HEK293 (cell line): Measurements from ENCODE around the gene SCGB3A1.

Experiments used
- CTCF ChIA-PET: fragments of 350-600 bp; formaldehyde crosslinking; extraction: SDS; loops from one replicate; lab custom pipeline; 2021; ENCODE audit warnings: antibody characterized with exemption; lab: Yijun Ruan, JAX
- POLR2A ChIA-PET: fragments of 300-600 bp; formaldehyde crosslinking; extraction: SDS; loops from one replicate; lab custom pipeline; 2020; ENCODE audit warnings: antibody characterized with exemption, inconsistent platforms; lab: Yijun Ruan, JAX
- H3K27ac ChIP-seq: fragments of 200-500 bp; sonication (Bioruptor generic); 2 replicates; pipeline ENCODE4 v1.5.1; 2014; ENCODE audit warnings: low read depth, low read length, control low read depth, inconsistent platforms; ENCODE audit errors: extremely low read depth
- H3K36me3 ChIP-seq, 2 experiments: fragments of 200-500 bp in 1 of 2; sonication (Bioruptor generic) in 1 of 2; 1 replicate in 1 of 2; 2 replicates in 1 of 2; pipeline ENCODE4 v1.5.1; 2014 to 2017; ENCODE audit warnings: inconsistent platforms in 2 of 2, low read length in 2 of 2; ENCODE audit not compliant: control insufficient read depth in 2 of 2, insufficient read depth in 1 of 2
- H3K4me1 ChIP-seq: fragments of 200-500 bp; sonication (Bioruptor generic); 2 replicates; pipeline ENCODE4 v1.5.1; 2014; ENCODE audit warnings: mild to moderate bottlenecking, low read length, inconsistent platforms; ENCODE audit not compliant: control insufficient read depth, insufficient read depth
- H3K4me3 ChIP-seq: 2 replicates; pipeline ENCODE4 v1.5.1; 2011; ENCODE audit warnings: low read depth, mild to moderate bottlenecking, control low read depth, low read length, moderate library complexity
- H3K9me3 ChIP-seq: fragments of 200-500 bp; sonication (Bioruptor generic); 2 replicates; pipeline ENCODE4 v1.5.1; 2014; ENCODE audit warnings: low read depth, low read length, inconsistent platforms; ENCODE audit not compliant: control insufficient read depth, insufficient read depth
- PRDM1 ChIP-seq: fragments of 450-650 bp; formaldehyde crosslinking; IDR thresholded peaks from 2 replicates; pipeline ENCODE4; 2016; ENCODE audit warnings: missing biosample characterization, missing genetic modification characterization
- ZNF16 ChIP-seq: fragments of 450-650 bp; formaldehyde crosslinking; IDR thresholded peaks from 2 replicates; pipeline ENCODE4 v1.5.1; 2016; ENCODE audit warnings: low read depth, missing biosample characterization, missing genetic modification characterization
- ZNF48 ChIP-seq: fragments of 450-650 bp; formaldehyde crosslinking; IDR thresholded peaks from 2 replicates; pipeline ENCODE4 v1.5.1; 2016; ENCODE audit warnings: missing biosample characterization, missing genetic modification characterization
- ZNF626 ChIP-seq: fragments of 450-650 bp; sonication (Bioruptor Pico); formaldehyde crosslinking; IDR thresholded peaks from 2 replicates; pipeline ENCODE4 v1.5.1; 2018; ENCODE audit warnings: missing biosample characterization, missing genetic modification characterization, inconsistent platforms
- ZNF658 ChIP-seq: fragments of 450-650 bp; formaldehyde crosslinking; IDR thresholded peaks from 2 replicates; pipeline ENCODE4; 2016; ENCODE audit warnings: missing biosample characterization, missing genetic modification characterization
- TF ChIP-seq, protein P1 (sequence below): fragments of 450-650 bp; formaldehyde crosslinking; IDR thresholded peaks from 2 replicates; pipeline ENCODE4 v1.5.1; 2016; ENCODE audit warnings: missing biosample characterization, missing genetic modification characterization
- TF ChIP-seq, protein P2 (sequence below): fragments of 450-650 bp; formaldehyde crosslinking; IDR thresholded peaks from 2 replicates; pipeline ENCODE4 v1.5.1; 2016; ENCODE audit warnings: missing biosample characterization, missing genetic modification characterization, low read depth
- TF ChIP-seq, protein P3 (sequence below): fragments of 450-650 bp; formaldehyde crosslinking; IDR thresholded peaks from 2 replicates; pipeline ENCODE4 v1.5.1; 2016; ENCODE audit warnings: missing biosample characterization, missing genetic modification characterization
- TF ChIP-seq, protein P4 (sequence below): fragments of 450-650 bp; IDR thresholded peaks from 2 replicates; pipeline ENCODE4 v1.5.1; 2018; ENCODE audit warnings: missing biosample characterization, mild to moderate bottlenecking, missing genetic modification characterization
- TF ChIP-seq, protein P5 (sequence below): fragments of 450-650 bp; formaldehyde crosslinking; IDR thresholded peaks from 2 replicates; pipeline ENCODE4 v1.5.1; 2016; ENCODE audit warnings: missing biosample characterization, missing genetic modification characterization

Gene SCGB3A1

DNA sequence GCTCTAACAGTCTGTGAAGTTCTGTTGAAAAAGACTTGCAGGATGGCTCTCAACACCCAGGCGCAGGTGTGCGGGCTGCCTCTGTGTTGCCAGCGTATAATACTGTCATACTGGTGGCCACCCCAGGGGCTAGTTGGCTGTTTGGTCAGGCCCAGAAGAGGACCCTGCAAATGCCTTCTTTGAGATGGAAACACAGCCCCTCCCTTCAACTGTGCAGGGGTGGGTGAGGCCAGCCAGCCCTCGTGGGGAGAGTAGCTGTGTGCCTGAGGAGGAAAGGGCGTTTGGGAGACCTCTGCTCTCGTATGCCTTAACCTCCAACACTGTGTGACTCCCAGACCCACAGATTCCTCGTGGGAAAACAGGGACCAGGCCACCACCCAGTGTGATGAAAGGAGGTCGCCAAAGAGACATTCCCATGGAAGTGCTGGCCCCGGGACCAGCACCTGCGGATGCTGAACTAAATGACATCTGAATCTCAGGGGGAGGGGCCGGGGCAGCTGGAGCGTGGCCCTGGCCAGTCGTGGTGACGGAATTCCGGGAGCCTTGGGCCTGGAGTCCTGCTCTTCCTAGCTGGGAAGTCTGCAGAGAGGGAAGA is 11.3 kb upstream of the SCGB3A1 start:
- Histone ChIP-seq H3K4me3 (no peak overlapping the region), H3K27ac (no peak overlapping the region), H3K9me3 (no peaks in the 10 kb centered on the region), H3K4me1 (no peaks in the 10 kb centered on the region), H3K36me3 (no peaks in the 10 kb centered on the region; a peak in 1 of 3 replicates)
- ChIA-PET POLR2A (no interaction called here), CTCF (interaction anchor here (0.7 kb wide), 1 partner anchor 36 kb away, joined by 3 read pairs; no protein-coding TSS in a partner anchor)
- TF ChIP-seq, protein P1, sequence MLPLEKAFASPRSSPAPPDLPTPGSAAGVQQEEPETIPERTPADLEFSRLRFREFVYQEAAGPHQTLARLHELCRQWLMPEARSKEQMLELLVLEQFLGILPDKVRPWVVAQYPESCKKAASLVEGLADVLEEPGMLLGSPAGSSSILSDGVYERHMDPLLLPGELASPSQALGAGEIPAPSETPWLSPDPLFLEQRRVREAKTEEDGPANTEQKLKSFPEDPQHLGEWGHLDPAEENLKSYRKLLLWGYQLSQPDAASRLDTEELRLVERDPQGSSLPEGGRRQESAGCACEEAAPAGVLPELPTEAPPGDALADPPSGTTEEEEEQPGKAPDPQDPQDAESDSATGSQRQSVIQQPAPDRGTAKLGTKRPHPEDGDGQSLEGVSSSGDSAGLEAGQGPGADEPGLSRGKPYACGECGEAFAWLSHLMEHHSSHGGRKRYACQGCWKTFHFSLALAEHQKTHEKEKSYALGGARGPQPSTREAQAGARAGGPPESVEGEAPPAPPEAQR (tag by site-specific recombination): no peak
- TF ChIP-seq, protein P2, sequence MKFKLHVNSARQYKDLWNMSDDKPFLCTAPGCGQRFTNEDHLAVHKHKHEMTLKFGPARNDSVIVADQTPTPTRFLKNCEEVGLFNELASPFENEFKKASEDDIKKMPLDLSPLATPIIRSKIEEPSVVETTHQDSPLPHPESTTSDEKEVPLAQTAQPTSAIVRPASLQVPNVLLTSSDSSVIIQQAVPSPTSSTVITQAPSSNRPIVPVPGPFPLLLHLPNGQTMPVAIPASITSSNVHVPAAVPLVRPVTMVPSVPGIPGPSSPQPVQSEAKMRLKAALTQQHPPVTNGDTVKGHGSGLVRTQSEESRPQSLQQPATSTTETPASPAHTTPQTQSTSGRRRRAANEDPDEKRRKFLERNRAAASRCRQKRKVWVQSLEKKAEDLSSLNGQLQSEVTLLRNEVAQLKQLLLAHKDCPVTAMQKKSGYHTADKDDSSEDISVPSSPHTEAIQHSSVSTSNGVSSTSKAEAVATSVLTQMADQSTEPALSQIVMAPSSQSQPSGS (tag by site-specific recombination): no peak
- TF ChIP-seq ZNF16 (tag by site-specific recombination): no peak

DNA sequence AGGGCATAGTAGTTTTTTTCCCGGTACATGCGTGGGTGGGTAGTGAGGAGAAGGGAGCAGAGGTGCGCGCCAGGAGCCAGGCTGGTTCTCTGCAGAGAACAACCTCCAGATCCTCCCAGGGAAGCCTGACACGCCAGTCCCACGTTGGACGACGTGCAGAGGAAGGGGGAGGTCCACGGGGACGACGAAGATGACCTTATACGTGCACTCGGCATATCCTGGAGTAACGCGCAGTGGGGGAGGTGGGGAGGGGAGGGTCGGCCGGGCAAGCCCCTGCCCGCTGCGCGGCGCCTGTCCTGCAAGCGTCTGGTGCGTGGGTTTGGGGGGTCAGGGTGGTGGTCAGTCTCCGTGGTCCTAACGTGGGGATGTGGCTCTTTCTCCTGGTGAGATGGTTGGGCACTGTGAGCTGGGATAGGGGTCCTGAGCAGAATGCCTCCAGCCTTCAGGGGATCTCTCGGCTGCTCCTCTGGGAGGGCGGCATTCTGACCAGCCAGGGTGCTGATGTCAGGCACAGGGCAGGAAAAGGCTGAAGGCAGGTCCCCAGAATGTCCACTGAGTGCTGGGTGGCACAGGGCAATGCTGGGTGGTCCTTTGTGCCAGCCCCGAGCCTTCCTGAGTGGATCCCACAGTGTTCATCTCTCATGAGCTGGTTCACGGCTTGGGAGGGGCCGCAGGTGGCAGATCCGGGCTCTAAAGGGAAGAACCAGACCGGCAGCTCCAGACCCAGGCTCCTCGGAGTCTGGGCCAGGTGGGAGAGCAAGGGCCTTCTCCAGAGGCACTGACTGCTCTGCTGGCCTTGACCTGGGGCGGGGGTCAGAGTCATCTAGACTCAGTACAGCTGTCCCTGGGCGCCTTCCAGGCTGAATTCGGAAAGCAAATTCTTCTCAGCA is 10.5 kb upstream of the SCGB3A1 start:
- CTCF ChIA-PET: interaction anchor here (0.7 kb wide), 1 partner anchor 35 kb away, joined by 3 read pairs; no protein-coding TSS in a partner anchor

More for the DNA sequence above, 10.5 kb upstream of the SCGB3A1 start:
- Histone ChIP-seq H3K4me1 (no peaks in the 10 kb centered on the region), H3K27ac (no peak overlapping the region), H3K9me3 (no peaks in the 10 kb centered on the region), H3K4me3 (no peak overlapping the region), H3K36me3 (no peaks in the 10 kb centered on the region; a peak in 1 of 3 replicates)
- POLR2A ChIA-PET: no interaction called here
- TF ChIP-seq, protein P3, sequence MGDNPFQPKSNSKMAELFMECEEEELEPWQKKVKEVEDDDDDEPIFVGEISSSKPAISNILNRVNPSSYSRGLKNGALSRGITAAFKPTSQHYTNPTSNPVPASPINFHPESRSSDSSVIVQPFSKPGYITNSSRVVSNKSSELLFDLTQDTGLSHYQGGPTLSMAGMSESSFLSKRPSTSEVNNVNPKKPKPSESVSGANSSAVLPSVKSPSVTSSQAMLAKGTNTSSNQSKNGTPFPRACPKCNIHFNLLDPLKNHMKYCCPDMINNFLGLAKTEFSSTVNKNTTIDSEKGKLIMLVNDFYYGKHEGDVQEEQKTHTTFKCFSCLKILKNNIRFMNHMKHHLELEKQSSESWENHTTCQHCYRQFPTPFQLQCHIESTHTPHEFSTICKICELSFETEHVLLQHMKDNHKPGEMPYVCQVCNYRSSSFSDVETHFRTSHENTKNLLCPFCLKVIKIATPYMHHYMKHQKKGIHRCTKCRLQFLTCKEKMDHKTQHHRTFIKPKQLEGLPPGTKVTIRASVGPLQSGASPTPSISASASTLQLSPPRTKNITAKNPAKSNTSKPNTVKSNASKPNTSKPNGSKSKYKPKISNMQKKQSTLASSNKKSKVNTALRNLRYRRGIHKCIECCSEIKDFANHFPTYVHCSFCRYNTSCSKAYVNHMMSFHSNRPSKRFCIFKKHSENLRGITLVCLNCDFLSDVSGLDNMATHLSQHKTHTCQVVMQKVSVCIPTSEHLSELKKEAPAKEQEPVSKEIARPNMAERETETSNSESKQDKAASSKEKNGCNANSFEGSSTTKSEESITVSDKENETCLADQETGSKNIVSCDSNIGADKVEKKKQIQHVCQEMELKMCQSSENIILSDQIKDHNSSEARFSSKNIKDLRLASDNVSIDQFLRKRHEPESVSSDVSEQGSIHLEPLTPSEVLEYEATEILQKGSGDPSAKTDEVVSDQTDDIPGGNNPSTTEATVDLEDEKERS (tag by site-specific recombination): no peak
- TF ChIP-seq, protein P4, sequence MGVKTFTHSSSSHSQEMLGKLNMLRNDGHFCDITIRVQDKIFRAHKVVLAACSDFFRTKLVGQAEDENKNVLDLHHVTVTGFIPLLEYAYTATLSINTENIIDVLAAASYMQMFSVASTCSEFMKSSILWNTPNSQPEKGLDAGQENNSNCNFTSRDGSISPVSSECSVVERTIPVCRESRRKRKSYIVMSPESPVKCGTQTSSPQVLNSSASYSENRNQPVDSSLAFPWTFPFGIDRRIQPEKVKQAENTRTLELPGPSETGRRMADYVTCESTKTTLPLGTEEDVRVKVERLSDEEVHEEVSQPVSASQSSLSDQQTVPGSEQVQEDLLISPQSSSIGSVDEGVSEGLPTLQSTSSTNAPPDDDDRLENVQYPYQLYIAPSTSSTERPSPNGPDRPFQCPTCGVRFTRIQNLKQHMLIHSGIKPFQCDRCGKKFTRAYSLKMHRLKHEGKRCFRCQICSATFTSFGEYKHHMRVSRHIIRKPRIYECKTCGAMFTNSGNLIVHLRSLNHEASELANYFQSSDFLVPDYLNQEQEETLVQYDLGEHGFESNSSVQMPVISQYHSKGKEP (tag by site-specific recombination): no peak
- TF ChIP-seq ZNF48 (tag by site-specific recombination) (no peak), PRDM1 (tag by site-specific recombination) (no peak), ZNF626 (tag by site-specific recombination) (no peak), ZNF658 (tag by site-specific recombination) (no peak)
- TF ChIP-seq, protein P5, sequence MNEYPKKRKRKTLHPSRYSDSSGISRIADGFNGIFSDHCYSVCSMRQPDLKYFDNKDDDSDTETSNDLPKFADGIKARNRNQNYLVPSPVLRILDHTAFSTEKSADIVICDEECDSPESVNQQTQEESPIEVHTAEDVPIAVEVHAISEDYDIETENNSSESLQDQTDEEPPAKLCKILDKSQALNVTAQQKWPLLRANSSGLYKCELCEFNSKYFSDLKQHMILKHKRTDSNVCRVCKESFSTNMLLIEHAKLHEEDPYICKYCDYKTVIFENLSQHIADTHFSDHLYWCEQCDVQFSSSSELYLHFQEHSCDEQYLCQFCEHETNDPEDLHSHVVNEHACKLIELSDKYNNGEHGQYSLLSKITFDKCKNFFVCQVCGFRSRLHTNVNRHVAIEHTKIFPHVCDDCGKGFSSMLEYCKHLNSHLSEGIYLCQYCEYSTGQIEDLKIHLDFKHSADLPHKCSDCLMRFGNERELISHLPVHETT: no peak
